ENCODE measurements around the gene LILRB2. TPM values are rescaled to one million over a fixed set of nuclear protein-coding genes. Genes with fewer than 3 reads are reported as not detected.
"Not testable (repeated sequence)": the region's sequence is repeated elsewhere in the genome, so short reads cannot be mapped to it uniquely, and the experiment has no call there.

The LILRB2 gene
- total RNA-seq, 1 donor from 2014 or later = not detected

DNA sequence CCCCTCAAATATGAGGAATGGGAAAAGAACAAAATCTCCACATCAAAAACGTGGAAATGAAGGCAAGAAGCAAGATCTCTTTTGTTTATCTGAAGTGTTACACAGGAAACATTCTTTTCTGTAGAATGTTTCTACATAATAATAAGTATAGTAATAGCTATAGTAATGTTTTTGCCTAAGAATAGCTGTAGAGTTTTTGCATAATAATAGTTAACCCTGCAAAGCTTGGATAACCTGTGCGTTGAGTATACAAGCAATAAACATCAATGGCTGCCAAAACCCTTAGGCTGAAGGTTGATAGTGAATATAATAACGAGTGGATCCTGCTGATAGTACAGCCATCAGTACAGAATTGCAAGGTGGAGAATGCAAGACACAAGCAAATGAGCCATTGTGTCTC lies 43.2 kb upstream of the LILRB2 start:
- no peaks in the 10 kb centered on the region for H3K36me3 Mint-ChIP-seq (ENCODE audit: insufficient read depth)
- no peak for TF ChIP-seq CTCF (IDR thresholded peaks at IDR 0.05; ENCODE audit: unreplicated experiment)
- H3K9me3 Mint-ChIP-seq (ENCODE audit: low read depth) = peaks cover 17% of the 10 kb centered on the region
- H3K27me3 Mint-ChIP-seq = peaks cover 31% of the 10 kb centered on the region
- H3K27ac Mint-ChIP-seq = no peak overlapping the region
- H3K4me1 Mint-ChIP-seq (ENCODE audit: low read depth) = no peaks in the 10 kb centered on the region
- no peak overlapping the region for H3K4me3 Mint-ChIP-seq (ENCODE audit: low read depth)
- no peak for DNase-seq (ENCODE audit: low spot score, unreplicated experiment)

GRCh38 chr19:54322934-54323333 lies 42.0 kb upstream of the LILRB2 start:
- H3K27ac Mint-ChIP-seq; DNase-seq (ENCODE audit: low spot score, unreplicated experiment); H3K4me3 Mint-ChIP-seq (ENCODE audit: low read depth); H3K36me3 Mint-ChIP-seq (ENCODE audit: insufficient read depth); H3K4me1 Mint-ChIP-seq (ENCODE audit: low read depth): not testable (repeated sequence)
- H3K9me3 Mint-ChIP-seq (ENCODE audit: low read depth) = peaks cover 17% of the 10 kb centered on the region
- peaks cover 26% of the 10 kb centered on the region for H3K27me3 Mint-ChIP-seq

GRCh38 chr19:54322295-54322694 lies 41.4 kb upstream of the LILRB2 start:
- DNase-seq (ENCODE audit: low spot score, unreplicated experiment); H3K27ac Mint-ChIP-seq; H3K4me3 Mint-ChIP-seq (ENCODE audit: low read depth); H3K36me3 Mint-ChIP-seq (ENCODE audit: insufficient read depth); H3K4me1 Mint-ChIP-seq (ENCODE audit: low read depth): not testable (repeated sequence)
- H3K27me3 Mint-ChIP-seq = peaks cover 23% of the 10 kb centered on the region
- peaks cover 17% of the 10 kb centered on the region for H3K9me3 Mint-ChIP-seq (ENCODE audit: low read depth)

DNA sequence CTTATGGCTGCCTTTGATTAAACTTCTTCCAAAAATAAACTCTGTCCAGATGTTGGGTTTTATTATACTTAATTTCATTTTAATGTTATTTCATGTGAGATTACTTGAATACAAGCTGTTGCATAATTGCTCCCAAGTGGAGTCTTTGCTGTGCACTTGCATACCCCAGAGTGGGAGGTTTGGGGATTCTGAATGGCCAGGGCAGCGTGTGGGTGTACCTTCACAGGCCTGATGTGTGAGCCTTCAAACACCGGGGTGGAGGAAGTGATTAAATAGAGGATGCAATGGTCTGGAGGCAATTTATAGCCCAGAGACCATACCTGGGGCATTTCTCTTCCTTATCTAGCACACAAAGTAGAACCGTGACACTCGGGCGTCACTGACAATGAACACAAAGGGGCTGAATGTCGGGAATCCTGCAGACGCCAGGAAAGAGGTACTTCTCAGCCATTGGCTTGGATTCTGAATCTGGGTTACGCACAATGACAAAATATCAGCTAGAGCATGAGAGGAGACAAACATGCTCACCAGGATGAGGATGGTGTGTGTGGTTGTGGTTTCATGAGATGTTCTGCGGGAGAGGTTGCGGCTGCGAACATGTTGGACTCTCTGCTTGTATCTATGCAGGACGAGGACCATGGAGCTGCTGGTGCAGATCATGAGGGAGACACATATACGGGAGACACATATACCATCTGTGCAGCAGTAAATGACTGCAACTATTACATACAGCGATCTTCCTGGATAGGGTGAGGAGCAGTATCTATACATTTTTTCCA lies 39.2 kb upstream of the LILRB2 start:
- Mint-ChIP-seq H3K27ac (no peak overlapping the region), H3K4me1 (ENCODE audit: low read depth) (no peaks in the 10 kb centered on the region), H3K9me3 (ENCODE audit: low read depth) (peaks cover 17% of the 10 kb centered on the region), H3K27me3 (peaks cover 22% of the 10 kb centered on the region), H3K36me3 (ENCODE audit: insufficient read depth) (no peaks in the 10 kb centered on the region), H3K4me3 (ENCODE audit: low read depth) (no peak overlapping the region)
- no peak for TF ChIP-seq CTCF (IDR thresholded peaks at IDR 0.05; ENCODE audit: unreplicated experiment)
- DNase-seq (ENCODE audit: low spot score, unreplicated experiment) = no peak

DNA sequence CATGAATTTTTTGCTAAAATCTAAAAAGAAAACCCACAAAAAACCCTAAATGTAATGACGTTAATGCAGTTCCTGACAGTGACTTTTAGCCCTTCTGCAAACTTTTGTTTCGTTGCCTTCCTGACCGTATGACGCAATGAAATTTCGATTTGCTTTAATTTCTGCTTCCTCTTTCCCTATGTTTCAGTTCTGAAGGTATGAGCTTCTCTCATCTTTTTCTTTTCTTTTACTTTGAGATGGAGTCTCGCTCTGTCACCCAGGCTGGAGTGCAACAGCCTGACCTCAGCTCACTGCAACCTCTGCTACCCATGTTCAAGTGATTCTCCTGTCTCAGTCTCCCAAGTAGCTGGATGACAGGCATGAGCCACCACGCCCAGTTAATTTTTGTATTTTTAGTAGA lies 38.1 kb upstream of the LILRB2 start:
- TF ChIP-seq CTCF (IDR thresholded peaks at IDR 0.05; ENCODE audit: unreplicated experiment) = no peak
- no peak for DNase-seq (ENCODE audit: low spot score, unreplicated experiment)
- peaks cover 17% of the 10 kb centered on the region for H3K9me3 Mint-ChIP-seq (ENCODE audit: low read depth)

GRCh38 chr19:54317965-54318240 lies 37.0 kb upstream of the LILRB2 start:
- H3K4me3 Mint-ChIP-seq (ENCODE audit: low read depth) = no peak overlapping the region
- H3K4me1 Mint-ChIP-seq (ENCODE audit: low read depth) = no peaks in the 10 kb centered on the region
- H3K36me3 Mint-ChIP-seq (ENCODE audit: insufficient read depth) = no peaks in the 10 kb centered on the region
- peaks cover 23% of the 10 kb centered on the region for H3K27me3 Mint-ChIP-seq
- no peak for DNase-seq (ENCODE audit: low spot score, unreplicated experiment)
- H3K27ac Mint-ChIP-seq = no peak overlapping the region
- TF ChIP-seq CTCF (IDR thresholded peaks at IDR 0.05; ENCODE audit: unreplicated experiment) = no peak
- H3K9me3 Mint-ChIP-seq (ENCODE audit: low read depth) = peaks cover 17% of the 10 kb centered on the region

More for the DNA sequence above, 38.1 kb upstream of the LILRB2 start:
- Mint-ChIP-seq H3K4me3 (ENCODE audit: low read depth) (no peak overlapping the region), H3K36me3 (ENCODE audit: insufficient read depth) (no peaks in the 10 kb centered on the region), H3K27me3 (peaks cover 19% of the 10 kb centered on the region), H3K4me1 (ENCODE audit: low read depth) (no peaks in the 10 kb centered on the region), H3K27ac (no peak overlapping the region)

Measured in progenitor cell of endocrine pancreas (in vitro differentiated cells).